WTC11 (cell line): Measurements from ENCODE around the gene VWA8. TPM values are rescaled to one million over a fixed set of nuclear protein-coding genes. Genes with fewer than 3 reads are reported as not detected.

Source experiments
- ATAC-seq: fragments of 200-7000 bp; cut with Tn5 transposase; 2 replicates; pipeline ENCODE4 v1.10.0; 2021; ENCODE audit warnings: mild to moderate bottlenecking, moderate library complexity
- CTCF ChIA-PET: fragments of 300-600 bp; sonication (Branson Sonifier 250); formaldehyde crosslinking; loops from one replicate; lab custom pipeline; 2021; ENCODE audit warnings: antibody characterized with exemption; lab: Charles Lee
- POLR2A ChIA-PET: fragments of 350-600 bp; sonication (Branson Sonifier 250); formaldehyde crosslinking; loops from one replicate; lab custom pipeline; 2021; ENCODE audit warnings: antibody characterized with exemption; lab: Charles Lee
- DNase-seq: peaks from one replicate; pipeline ENCODE4 v3.0.0; 2021; ENCODE audit warnings: low spot score
- H3K27ac Mint-ChIP-seq: 2 replicates; pipeline ENCODE4 v1.8.0; 2021; ENCODE audit warnings: mixed read lengths
- H3K27me3 Mint-ChIP-seq: 2 replicates; pipeline ENCODE4 v1.8.0; 2021; ENCODE audit warnings: low read depth, mild to moderate bottlenecking, moderate library complexity, mixed read lengths
- H3K36me3 Mint-ChIP-seq: 2 replicates; pipeline ENCODE4 v1.8.0; 2021; ENCODE audit warnings: mixed read lengths
- H3K4me1 Mint-ChIP-seq: 2 replicates; pipeline ENCODE4 v1.8.0; 2022; ENCODE audit warnings: mixed read lengths
- H3K4me3 Mint-ChIP-seq: 2 replicates; pipeline ENCODE4 v1.8.0; 2021; ENCODE audit warnings: mild to moderate bottlenecking, moderate library complexity, mixed read lengths
- H3K9me3 Mint-ChIP-seq: 2 replicates; pipeline ENCODE4 v1.8.0; 2021; ENCODE audit warnings: mixed read lengths
- ATF1 ChIP-seq: sonication (generic); formaldehyde crosslinking; IDR thresholded peaks from 2 replicates; pipeline ENCODE4 v1.8.1; 2023; ENCODE audit warnings: mild to moderate bottlenecking, moderate library complexity, missing genetic modification reagents
- ATF6 ChIP-seq: sonication (generic); formaldehyde crosslinking; IDR thresholded peaks from 2 replicates; pipeline ENCODE4 v1.8.1; 2023; ENCODE audit warnings: mild to moderate bottlenecking, missing genetic modification reagents
- ELF4 ChIP-seq: sonication (generic); formaldehyde crosslinking; IDR thresholded peaks from 2 replicates; pipeline ENCODE4 v1.8.1; 2022; ENCODE audit warnings: low read depth, mild to moderate bottlenecking, moderate library complexity, missing genetic modification reagents
- ERG ChIP-seq: fragments of 250-450 bp; sonication (Bioruptor Pico); IDR thresholded peaks from 2 replicates; pipeline ENCODE4 v1.8.0; 2021; ENCODE audit warnings: mild to moderate bottlenecking
- ETV6 ChIP-seq: sonication (generic); formaldehyde crosslinking; IDR thresholded peaks from 2 replicates; pipeline ENCODE4 v1.8.1; 2022; ENCODE audit warnings: mild to moderate bottlenecking, missing genetic modification reagents
- FOXJ3 ChIP-seq: sonication (generic); formaldehyde crosslinking; IDR thresholded peaks from 2 replicates; pipeline ENCODE4 v1.9.0; 2021; ENCODE audit warnings: missing genetic modification reagents, mild to moderate bottlenecking, borderline replicate concordance
- HMGA2 ChIP-seq: fragments of 250-450 bp; sonication (Bioruptor Pico); IDR thresholded peaks from 2 replicates; pipeline ENCODE4 v1.4.0; 2021; ENCODE audit warnings: mild to moderate bottlenecking, moderate library complexity
- IRF1 ChIP-seq: sonication (generic); formaldehyde crosslinking; IDR thresholded peaks from 2 replicates; pipeline ENCODE4 v1.8.0; 2023; ENCODE audit warnings: missing genetic modification reagents
- JUN ChIP-seq: sonication (generic); formaldehyde crosslinking; IDR thresholded peaks from 2 replicates; pipeline ENCODE4 v1.8.0; 2023; ENCODE audit warnings: mild to moderate bottlenecking, missing genetic modification reagents
- MYBL2 ChIP-seq: sonication (generic); formaldehyde crosslinking; IDR thresholded peaks from 2 replicates; pipeline ENCODE4 v1.8.1; 2023; ENCODE audit warnings: mild to moderate bottlenecking, moderate library complexity, missing genetic modification reagents
- NFYB ChIP-seq: sonication (generic); formaldehyde crosslinking; conservative IDR thresholded peaks from 2 replicates; pipeline ENCODE4 v1.8.0; 2022; ENCODE audit warnings: low read depth, missing genetic modification reagents
- NR1H2 ChIP-seq: sonication (generic); formaldehyde crosslinking; IDR thresholded peaks from 2 replicates; pipeline ENCODE4 v1.9.0; 2021; ENCODE audit warnings: mild to moderate bottlenecking, moderate library complexity, missing genetic modification reagents
- NR2C2 ChIP-seq: sonication (generic); formaldehyde crosslinking; IDR thresholded peaks from 2 replicates; pipeline ENCODE4 v1.8.0; 2022; ENCODE audit warnings: mild to moderate bottlenecking, missing genetic modification reagents
- SMAD4 ChIP-seq: sonication (generic); formaldehyde crosslinking; IDR thresholded peaks from 2 replicates; pipeline ENCODE4 v1.8.0; 2022; ENCODE audit warnings: mild to moderate bottlenecking, missing genetic modification reagents
- SOX15 ChIP-seq: fragments of 250-450 bp; sonication (Bioruptor Pico); IDR thresholded peaks from 2 replicates; pipeline ENCODE4 v1.9.0; 2021; ENCODE audit warnings: mild to moderate bottlenecking
- STAT6 ChIP-seq: sonication (generic); formaldehyde crosslinking; conservative IDR thresholded peaks from 2 replicates; pipeline ENCODE4 v1.8.1; 2023; ENCODE audit warnings: mild to moderate bottlenecking, low read depth, missing genetic modification reagents, moderate library complexity
- TEAD4 ChIP-seq: sonication (generic); formaldehyde crosslinking; IDR thresholded peaks from 2 replicates; pipeline ENCODE4 v1.8.0; 2022; ENCODE audit warnings: mild to moderate bottlenecking, missing genetic modification reagents
- TP53 ChIP-seq: sonication (generic); formaldehyde crosslinking; IDR thresholded peaks from 2 replicates; pipeline ENCODE4 v1.8.1; 2023; ENCODE audit warnings: mild to moderate bottlenecking, missing genetic modification reagents
- ZBTB21 ChIP-seq: sonication (generic); formaldehyde crosslinking; IDR thresholded peaks from 2 replicates; pipeline ENCODE4 v1.8.1; 2023; ENCODE audit warnings: mild to moderate bottlenecking, missing genetic modification reagents, borderline replicate concordance
- ZNF121 ChIP-seq: sonication (generic); formaldehyde crosslinking; IDR thresholded peaks from 2 replicates; pipeline ENCODE4 v1.8.0; 2023; ENCODE audit warnings: missing genetic modification reagents
- ZNF219 ChIP-seq: sonication (generic); formaldehyde crosslinking; IDR thresholded peaks from 2 replicates; pipeline ENCODE4 v1.8.0; 2023; ENCODE audit warnings: missing genetic modification reagents, mild to moderate bottlenecking, borderline replicate concordance
- ZNF263 ChIP-seq: sonication (generic); formaldehyde crosslinking; IDR thresholded peaks from 2 replicates; pipeline ENCODE4 v1.8.1; 2022; ENCODE audit warnings: low read depth, mild to moderate bottlenecking, moderate library complexity, missing genetic modification reagents
- total RNA-seq: library from RNA; stranded (reverse); gene quantifications from 3 replicates; pipeline ENCODE4 v1.2.3, GENCODE V29; 2021
- TF ChIP-seq, protein P1 (sequence below): sonication (generic); formaldehyde crosslinking; IDR thresholded peaks from 2 replicates; pipeline ENCODE4 v1.8.0; 2022; ENCODE audit warnings: mild to moderate bottlenecking, missing genetic modification reagents
- TF ChIP-seq, protein P2 (sequence below): sonication (generic); formaldehyde crosslinking; IDR thresholded peaks from 2 replicates; pipeline ENCODE4 v1.8.1; 2022; ENCODE audit warnings: mild to moderate bottlenecking, moderate library complexity, missing genetic modification reagents
- TF ChIP-seq, protein P3 (sequence below): sonication (generic); formaldehyde crosslinking; IDR thresholded peaks from 2 replicates; pipeline ENCODE4 v1.8.0; 2022; ENCODE audit warnings: mild to moderate bottlenecking, missing genetic modification reagents
- TF ChIP-seq, protein P4 (sequence below): sonication (generic); formaldehyde crosslinking; IDR thresholded peaks from 2 replicates; pipeline ENCODE4 v1.8.0; 2022; ENCODE audit warnings: mild to moderate bottlenecking, missing genetic modification reagents
- TF ChIP-seq, protein P5 (sequence below): fragments of 250-450 bp; sonication (Bioruptor Pico); IDR thresholded peaks from 2 replicates; pipeline ENCODE4 v1.9.0; 2021; ENCODE audit warnings: mild to moderate bottlenecking
- TF ChIP-seq, protein P6 (sequence below): sonication (generic); formaldehyde crosslinking; conservative IDR thresholded peaks from 2 replicates; pipeline ENCODE4 v1.8.1; 2022; ENCODE audit warnings: mild to moderate bottlenecking, missing genetic modification reagents

VWA8 gene
- total RNA-seq, 1 experiment from 2014 or later: 19.9 TPM

GRCh38 chr13:41833831-41834230 is 127.1 kb downstream of the VWA8 start:
- Mint-ChIP-seq H3K4me3 (no peak overlapping the region), H3K27me3 (no peaks in the 10 kb centered on the region; the same call in 1 of the 2 replicates), H3K4me1 (0 out of 2 replicates have a peak, but pooled peaks cover 2% of the 10 kb centered on the region), H3K36me3 (peaks cover 21% of the 10 kb centered on the region), H3K9me3 (peaks cover 7% of the 10 kb centered on the region; the same call in 1 of the 2 replicates), H3K27ac (no peak overlapping the region)
- POLR2A ChIA-PET: no interaction called here
- DNase-seq (no peak), ATAC-seq (no peak)
- TF ChIP-seq NR1H2 (CRISPR knock-in tag): no peak
- TF ChIP-seq SOX15 (CRISPR knock-in tag): no peak
- TF ChIP-seq ELF4 (CRISPR knock-in tag): no peak
- TF ChIP-seq, protein P1, sequence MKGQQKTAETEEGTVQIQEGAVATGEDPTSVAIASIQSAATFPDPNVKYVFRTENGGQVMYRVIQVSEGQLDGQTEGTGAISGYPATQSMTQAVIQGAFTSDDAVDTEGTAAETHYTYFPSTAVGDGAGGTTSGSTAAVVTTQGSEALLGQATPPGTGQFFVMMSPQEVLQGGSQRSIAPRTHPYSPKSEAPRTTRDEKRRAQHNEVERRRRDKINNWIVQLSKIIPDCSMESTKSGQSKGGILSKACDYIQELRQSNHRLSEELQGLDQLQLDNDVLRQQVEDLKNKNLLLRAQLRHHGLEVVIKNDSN (CRISPR knock-in tag): no peak
- TF ChIP-seq ZNF121: no peak
- no peak for TF ChIP-seq MYBL2 (CRISPR knock-in tag)
- no peak for TF ChIP-seq ATF1 (CRISPR knock-in tag)
- TF ChIP-seq, protein P2, sequence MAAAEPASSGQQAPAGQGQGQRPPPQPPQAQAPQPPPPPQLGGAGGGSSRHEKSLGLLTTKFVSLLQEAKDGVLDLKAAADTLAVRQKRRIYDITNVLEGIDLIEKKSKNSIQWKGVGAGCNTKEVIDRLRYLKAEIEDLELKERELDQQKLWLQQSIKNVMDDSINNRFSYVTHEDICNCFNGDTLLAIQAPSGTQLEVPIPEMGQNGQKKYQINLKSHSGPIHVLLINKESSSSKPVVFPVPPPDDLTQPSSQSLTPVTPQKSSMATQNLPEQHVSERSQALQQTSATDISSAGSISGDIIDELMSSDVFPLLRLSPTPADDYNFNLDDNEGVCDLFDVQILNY: no peak
- TF ChIP-seq SMAD4: no peak
- TF ChIP-seq, protein P3, sequence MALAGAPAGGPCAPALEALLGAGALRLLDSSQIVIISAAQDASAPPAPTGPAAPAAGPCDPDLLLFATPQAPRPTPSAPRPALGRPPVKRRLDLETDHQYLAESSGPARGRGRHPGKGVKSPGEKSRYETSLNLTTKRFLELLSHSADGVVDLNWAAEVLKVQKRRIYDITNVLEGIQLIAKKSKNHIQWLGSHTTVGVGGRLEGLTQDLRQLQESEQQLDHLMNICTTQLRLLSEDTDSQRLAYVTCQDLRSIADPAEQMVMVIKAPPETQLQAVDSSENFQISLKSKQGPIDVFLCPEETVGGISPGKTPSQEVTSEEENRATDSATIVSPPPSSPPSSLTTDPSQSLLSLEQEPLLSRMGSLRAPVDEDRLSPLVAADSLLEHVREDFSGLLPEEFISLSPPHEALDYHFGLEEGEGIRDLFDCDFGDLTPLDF: no peak
- TF ChIP-seq ZNF263 (CRISPR knock-in tag): no peak
- TF ChIP-seq JUN (CRISPR knock-in tag): no peak
- no peak for TF ChIP-seq NR2C2 (CRISPR knock-in tag)
- no peak for TF ChIP-seq ZNF219
- CTCF ChIA-PET: no interaction called here

DNA sequence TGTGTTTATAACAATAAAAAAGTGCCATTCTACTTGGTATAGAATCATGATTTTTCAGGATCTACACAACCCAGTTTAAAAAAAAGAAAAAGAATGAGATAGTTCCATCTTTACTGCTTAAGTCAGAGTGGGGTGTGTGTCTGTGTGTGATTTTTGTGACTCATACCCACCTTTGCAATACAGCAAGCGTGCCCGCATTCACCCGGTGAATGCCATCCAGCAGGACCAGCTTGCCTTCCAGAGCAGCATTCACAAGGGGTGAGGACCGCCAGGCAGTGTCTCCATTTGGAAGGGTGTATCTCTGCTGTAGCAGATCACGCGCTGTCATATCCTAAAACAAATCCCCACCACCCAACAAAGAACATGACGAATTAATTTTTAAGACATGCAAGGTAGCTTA is 127.7 kb downstream of the VWA8 start:
- DNase-seq (no peak), ATAC-seq (no peak)
- H3K27me3 Mint-ChIP-seq: no peaks in the 10 kb centered on the region; the same call in 1 of the 2 replicates
- ChIA-PET CTCF (no interaction called here), POLR2A (no interaction called here)
- H3K4me1 Mint-ChIP-seq: 0 out of 2 replicates have a peak, but pooled peaks cover 2% of the 10 kb centered on the region
- H3K36me3 Mint-ChIP-seq: peaks cover 21% of the 10 kb centered on the region
- peaks cover 7% of the 10 kb centered on the region; the same call in 1 of the 2 replicates for H3K9me3 Mint-ChIP-seq
- H3K4me3 Mint-ChIP-seq: no peak overlapping the region
- no peak overlapping the region for H3K27ac Mint-ChIP-seq
- TF ChIP-seq ERG (CRISPR knock-in tag): no peak
- TF ChIP-seq FOXJ3 (CRISPR knock-in tag): no peak
- no peak for TF ChIP-seq SMAD4
- TF ChIP-seq, protein P4, sequence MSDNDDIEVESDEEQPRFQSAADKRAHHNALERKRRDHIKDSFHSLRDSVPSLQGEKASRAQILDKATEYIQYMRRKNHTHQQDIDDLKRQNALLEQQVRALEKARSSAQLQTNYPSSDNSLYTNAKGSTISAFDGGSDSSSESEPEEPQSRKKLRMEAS (CRISPR knock-in tag): no peak
- TF ChIP-seq NFYB (CRISPR knock-in tag): no peak
- TF ChIP-seq TP53: no peak
- TF ChIP-seq ETV6 (CRISPR knock-in tag): no peak
- TF ChIP-seq, protein P5, sequence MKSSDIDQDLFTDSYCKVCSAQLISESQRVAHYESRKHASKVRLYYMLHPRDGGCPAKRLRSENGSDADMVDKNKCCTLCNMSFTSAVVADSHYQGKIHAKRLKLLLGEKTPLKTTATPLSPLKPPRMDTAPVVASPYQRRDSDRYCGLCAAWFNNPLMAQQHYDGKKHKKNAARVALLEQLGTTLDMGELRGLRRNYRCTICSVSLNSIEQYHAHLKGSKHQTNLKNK (CRISPR knock-in tag): no peak
- TF ChIP-seq ZBTB21 (CRISPR knock-in tag): no peak
- TF ChIP-seq ATF6 (CRISPR knock-in tag): no peak
- no peak for TF ChIP-seq IRF1 (CRISPR knock-in tag)
- TF ChIP-seq HMGA2: no peak
- TF ChIP-seq TEAD4: no peak
- no peak for TF ChIP-seq STAT6 (CRISPR knock-in tag)
- TF ChIP-seq, protein P6, sequence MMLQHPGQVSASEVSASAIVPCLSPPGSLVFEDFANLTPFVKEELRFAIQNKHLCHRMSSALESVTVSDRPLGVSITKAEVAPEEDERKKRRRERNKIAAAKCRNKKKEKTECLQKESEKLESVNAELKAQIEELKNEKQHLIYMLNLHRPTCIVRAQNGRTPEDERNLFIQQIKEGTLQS (CRISPR knock-in tag): no peak
